Smooth muscle cell (in vitro differentiated cells): Measurements from ENCODE around the gene MEF2D. TPM values are rescaled to one million over a fixed set of nuclear protein-coding genes. Genes with fewer than 3 reads are reported as not detected.
A peak's percentile ranks its signal among the peaks of the same experiment; 100 is the strongest.

ENCODE experiments used
- DNase-seq: peaks from one replicate; lab custom pipeline; 2025; ENCODE audit not compliant: unreplicated experiment; lab: John Stamatoyannopoulos, UW
- H2AFZ ChIP-seq: fragments of 200-600 bp; sonication (generic); 2 replicates; pipeline ENCODE4 v1.6.0; 2016; ENCODE audit warnings: antibody characterized with exemption, low read depth, mild to moderate bottlenecking
- H3F3A ChIP-seq: fragments of 200-600 bp; sonication (generic); 2 replicates; pipeline ENCODE4 v1.6.0; 2017; ENCODE audit warnings: antibody characterized with exemption, low read depth
- H3K27ac ChIP-seq: fragments of 200-600 bp; sonication (generic); 2 replicates; pipeline ENCODE4 v1.5.1; 2016; ENCODE audit warnings: low read depth, mild to moderate bottlenecking
- H3K27me3 ChIP-seq: fragments of 200-600 bp; sonication (generic); 2 replicates; pipeline ENCODE4 v1.6.1; 2016; ENCODE audit warnings: low read depth, mild to moderate bottlenecking
- H3K36me3 ChIP-seq: fragments of 200-600 bp; sonication (generic); 2 replicates; pipeline ENCODE4 v1.5.1; 2016; ENCODE audit warnings: low read depth
- H3K4me1 ChIP-seq: fragments of 200-600 bp; sonication (generic); 2 replicates; pipeline ENCODE4 v1.5.1; 2016; ENCODE audit warnings: low read depth
- H3K4me2 ChIP-seq: fragments of 200-600 bp; sonication (generic); 2 replicates; pipeline ENCODE4 v1.6.0; 2016; ENCODE audit warnings: mild to moderate bottlenecking
- H3K4me3 ChIP-seq: fragments of 200-600 bp; sonication (generic); 2 replicates; pipeline ENCODE4 v1.5.1; 2016; ENCODE audit warnings: mild to moderate bottlenecking
- H3K79me2 ChIP-seq: fragments of 200-600 bp; sonication (generic); 2 replicates; pipeline ENCODE4 v1.6.0; 2016; ENCODE audit warnings: low read depth, mild to moderate bottlenecking
- H3K9ac ChIP-seq: fragments of 200-600 bp; sonication (generic); 2 replicates; pipeline ENCODE4 v1.6.0; 2016; ENCODE audit warnings: low read depth
- H3K9me3 ChIP-seq: fragments of 200-600 bp; sonication (generic); replicated peaks from 2 replicates; pipeline ENCODE4 v1.5.1; 2016; ENCODE audit warnings: low read depth
- H4K20me1 ChIP-seq: fragments of 200-600 bp; sonication (generic); 2 replicates; pipeline ENCODE4 v1.6.0; 2016; ENCODE audit warnings: low read depth
- WGBS: methylation state at CpG from one replicate; pipeline ENCODE4 v1.1.7; 2016; ENCODE audit warnings: low lambda C conversion rate; 5-methylcytosine and 5-hydroxymethylcytosine counted together
- polyA plus RNA-seq: library from polyadenylated mRNA; unstranded; fragments of >200 nt; fragmentation: Nextera tagmentation; extraction: Ambion mirVana; gene quantifications from 2 replicates; pipeline ENCODE4 v1.2.1, GENCODE V29; 2016
- total RNA-seq: library from RNA; depleted of rRNA; stranded (reverse); fragments of >200 nt; gene quantifications from 2 replicates; pipeline ENCODE4 v1.2.3, GENCODE V29; 2014
- TF ChIP-seq, protein P1 (sequence below): fragments of 200-600 bp; sonication (generic); IDR thresholded peaks from 2 replicates; pipeline ENCODE4 v1.5.1; 2017; ENCODE audit warnings: borderline replicate concordance, mild to moderate bottlenecking, antibody characterized with exemption; ENCODE audit not compliant: insufficient read depth, poor library complexity, severe bottlenecking

MEF2D gene
- total and polyA plus RNA-seq, 2 experiments from 2014 or later = 23.2 to 45.6 TPM

DNA sequence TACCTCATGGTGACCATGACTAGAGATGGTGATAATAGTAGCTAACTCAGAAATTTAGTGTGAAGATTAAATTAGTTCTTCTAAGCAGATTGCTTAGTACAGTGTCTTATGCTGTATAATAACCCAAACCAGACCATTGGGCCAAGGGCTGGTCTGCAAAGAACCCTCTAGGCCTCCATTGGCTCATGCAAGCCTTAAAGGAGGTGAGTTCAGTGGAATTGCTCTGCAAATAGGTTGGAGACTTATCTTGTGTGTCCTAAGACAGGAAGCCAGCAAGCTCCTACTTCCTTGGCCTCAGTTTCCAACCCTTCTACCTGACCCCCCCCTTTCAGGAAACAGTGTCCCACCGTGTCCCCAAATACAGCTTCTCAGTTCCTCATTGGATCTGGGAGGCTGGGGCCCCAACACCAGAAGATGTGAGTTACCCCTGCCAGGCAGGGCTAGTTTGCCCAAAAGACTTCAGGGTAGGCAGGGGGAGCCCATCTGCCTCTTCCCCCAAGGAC is 1.9 kb upstream of the MEF2D start:
- no peak for DNase-seq
- Histone ChIP-seq H3K27me3 (no peaks in the 10 kb centered on the region), H3K79me2 (peaks cover 30% of the 10 kb centered on the region), H3K9ac (peak overlapping the region; percentile 97), H4K20me1 (peaks cover 30% of the 10 kb centered on the region), H3K4me3 (no peak overlapping the region), H3K9me3 (no peaks in the 10 kb centered on the region), H3K36me3 (no peaks in the 10 kb centered on the region), H3F3A (peaks cover 24% of the 10 kb centered on the region), H3K4me1 (peaks cover 46% of the 10 kb centered on the region), H2AFZ (no peak overlapping the region), H3K4me2 (peak overlapping the region; percentile 91), H3K27ac (peak overlapping the region; percentile 100)
- TF ChIP-seq, protein P1, sequence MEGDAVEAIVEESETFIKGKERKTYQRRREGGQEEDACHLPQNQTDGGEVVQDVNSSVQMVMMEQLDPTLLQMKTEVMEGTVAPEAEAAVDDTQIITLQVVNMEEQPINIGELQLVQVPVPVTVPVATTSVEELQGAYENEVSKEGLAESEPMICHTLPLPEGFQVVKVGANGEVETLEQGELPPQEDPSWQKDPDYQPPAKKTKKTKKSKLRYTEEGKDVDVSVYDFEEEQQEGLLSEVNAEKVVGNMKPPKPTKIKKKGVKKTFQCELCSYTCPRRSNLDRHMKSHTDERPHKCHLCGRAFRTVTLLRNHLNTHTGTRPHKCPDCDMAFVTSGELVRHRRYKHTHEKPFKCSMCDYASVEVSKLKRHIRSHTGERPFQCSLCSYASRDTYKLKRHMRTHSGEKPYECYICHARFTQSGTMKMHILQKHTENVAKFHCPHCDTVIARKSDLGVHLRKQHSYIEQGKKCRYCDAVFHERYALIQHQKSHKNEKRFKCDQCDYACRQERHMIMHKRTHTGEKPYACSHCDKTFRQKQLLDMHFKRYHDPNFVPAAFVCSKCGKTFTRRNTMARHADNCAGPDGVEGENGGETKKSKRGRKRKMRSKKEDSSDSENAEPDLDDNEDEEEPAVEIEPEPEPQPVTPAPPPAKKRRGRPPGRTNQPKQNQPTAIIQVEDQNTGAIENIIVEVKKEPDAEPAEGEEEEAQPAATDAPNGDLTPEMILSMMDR = no peak
- WGBS = 75% methylated on average over 1 of the region's 1 CpG

GRCh38 chr1:156500793-156501506 is 375 bp upstream of the MEF2D start:
- Histone ChIP-seq H3K9ac (peak overlapping the region; percentile 97), H3K79me2 (peaks cover 45% of the 10 kb centered on the region), H4K20me1 (peaks cover 45% of the 10 kb centered on the region), H3F3A (peaks cover 24% of the 10 kb centered on the region), H3K27ac (peak overlapping the region; percentile 100), H3K4me3 (peak overlapping the region; percentile 80), H3K4me1 (peaks cover 61% of the 10 kb centered on the region), H3K9me3 (no peaks in the 10 kb centered on the region), H2AFZ (no peak overlapping the region), H3K27me3 (no peaks in the 10 kb centered on the region), H3K36me3 (no peaks in the 10 kb centered on the region), H3K4me2 (peak overlapping the region; percentile 97)
- DNase-seq = peak; percentile 89
- under 1% methylated on average over 37 of the region's 57 CpGs for WGBS
- TF ChIP-seq, protein P1 = peak; percentile 39

- Histone ChIP-seq H3K4me2 (peak overlapping the region; percentile 97), H4K20me1 (peaks cover 55% of the 10 kb centered on the region), H3K79me2 (peaks cover 55% of the 10 kb centered on the region), H3K27me3 (no peaks in the 10 kb centered on the region), H3K4me3 (peak overlapping the region; percentile 80), H3K27ac (peak overlapping the region; percentile 100), H2AFZ (no peak overlapping the region), H3K36me3 (no peaks in the 10 kb centered on the region), H3K9me3 (no peaks in the 10 kb centered on the region), H3K9ac (peak overlapping the region; percentile 93), H3F3A (peaks cover 24% of the 10 kb centered on the region), H3K4me1 (peaks cover 64% of the 10 kb centered on the region)
- no peak for DNase-seq
- WGBS = 0% methylated on average over 17 of the region's 51 CpGs
- TF ChIP-seq, protein P1 = no peak
Observed at GRCh38 chr1:156499842-156500542, 583 bp downstream of the MEF2D start.
